Testis (tissue), 3 donors: Measurements from ENCODE around the gene RPL13A. TPM values are rescaled to one million over a fixed set of nuclear protein-coding genes. Genes with fewer than 3 reads are reported as not detected.

Experiments
- DNase-seq: peaks from one replicate; pipeline ENCODE4 v3.0.0-alpha.2; 2019
- H3K27ac ChIP-seq, 2 donors: fragments of 200-600 bp; sonication (generic); one replicate each; pipeline ENCODE4 v1.5.1; 2019
- H3K27me3 ChIP-seq: fragments of 200-600 bp; sonication (generic); one replicate; pipeline ENCODE4 v1.5.1; 2019
- H3K36me3 ChIP-seq: fragments of 200-600 bp; sonication (generic); one replicate; pipeline ENCODE4 v1.5.1; 2017; ENCODE audit warnings: low read depth; ENCODE audit errors: missing control alignments
- H3K4me1 ChIP-seq: fragments of 200-600 bp; sonication (generic); one replicate; pipeline ENCODE4 v1.5.1; 2019
- H3K4me3 ChIP-seq, 2 donors: fragments of 200-600 bp; sonication (generic); one replicate each; pipeline ENCODE4 v1.5.1; 2017 to 2019
- H3K9me3 ChIP-seq: fragments of 200-600 bp; sonication (generic); one replicate; pipeline ENCODE4 v1.5.1; 2017
- CTCF ChIP-seq, 3 experiments: fragments of 450-650 bp in 2 of 3; fragments of 200-600 bp in 1 of 3; sonication (generic) in 1 of 3; IDR thresholded peaks; one replicate each; pipeline ENCODE4 v1.5.1; 2016 to 2019; ENCODE audit warnings: antibody characterized with exemption in 3 of 3, mild to moderate bottlenecking in 2 of 3, moderate library complexity in 1 of 3
- POLR2A ChIP-seq: fragments of 450-650 bp; IDR thresholded peaks from one replicate; pipeline ENCODE4 v1.6.1; 2017; ENCODE audit warnings: antibody characterized with exemption, mild to moderate bottlenecking, moderate library complexity
- WGBS, 2 donors: methylation state at CpG; one replicate each; pipeline ENCODE4 v1.1.5; 2018; 5-methylcytosine and 5-hydroxymethylcytosine counted together
- intact Hi-C: fragments of 100-400 bp; cut with DNase I; formaldehyde crosslinking; loops from one replicate; pipeline ENCODE4 v1.15.1; 2023; ENCODE audit warnings: low total_unique reads
- polyA plus RNA-seq: library from polyadenylated mRNA; stranded (reverse); fragments of 350-450 nt; fragmentation: Illumina TruSeq; extraction: RNeasy Lipid Tissue Mini Kit (QIAGEN cat#74804); gene quantifications from one replicate; pipeline ENCODE4 v1.2.3, GENCODE V29; 2014; ENCODE audit warnings: low read depth, low replicate concordance; ENCODE audit not compliant: insufficient read depth
- total RNA-seq, 2 donors: library from RNA; depleted of rRNA; stranded (reverse); fragments of >200 nt; gene quantifications; one replicate each; pipeline ENCODE4 v1.2.3, GENCODE V29; 2016

RPL13A gene
- total and polyA plus RNA-seq, 3 donors from 2014 or later: 1,063 to 1,721 (median 1,193) TPM

GRCh38 chr19:49497047-49497788 is 9.8 kb downstream of the RPL13A start:
- Histone ChIP-seq H3K4me3 (peak overlapping the region; percentile 94), H3K9me3 (no peaks in the 10 kb centered on the region), H3K36me3 (no peaks in the 10 kb centered on the region), H3K4me1 (peaks cover 33% of the 10 kb centered on the region), H3K27me3 (no peaks in the 10 kb centered on the region), H3K27ac (peak overlapping the region; percentile 98)
- intact Hi-C loops: no loop called here
- TF ChIP-seq CTCF (IDR thresholded peaks at IDR 0.05) (no peak), POLR2A (no peak)
- peak; percentile 88 for DNase-seq
- WGBS, 2 donors: 14% methylated on average over 20 to 22 of the region's 22 CpGs

GRCh38 chr19:49497789-49498103 is 10.3 kb downstream of the RPL13A start:
- peaks cover 34% of the 10 kb centered on the region for H3K4me1 ChIP-seq
- DNase-seq: no peak
- TF ChIP-seq POLR2A (no peak), CTCF (IDR thresholded peaks at IDR 0.05) (no peak)
- H3K4me3 ChIP-seq: no peak overlapping the region
- H3K27ac ChIP-seq: peak overlapping the region; percentile 98
- H3K9me3 ChIP-seq: no peaks in the 10 kb centered on the region
- WGBS, 2 donors: 89 to 93% methylated on average over 6 to 12 of the region's 12 CpGs
- H3K27me3 ChIP-seq: no peaks in the 10 kb centered on the region
- intact Hi-C loops: no loop called here
- H3K36me3 ChIP-seq: no peaks in the 10 kb centered on the region

- intact Hi-C loops: no loop called here
- no peak for TF ChIP-seq POLR2A
- TF ChIP-seq CTCF (IDR thresholded peaks at IDR 0.05): no peak
- Histone ChIP-seq H3K27me3 (no peaks in the 10 kb centered on the region), H3K4me1 (peaks cover 42% of the 10 kb centered on the region), H3K9me3 (no peaks in the 10 kb centered on the region), H3K4me3 (no peak overlapping the region), H3K27ac (no peak overlapping the region), H3K36me3 (no peaks in the 10 kb centered on the region)
- no peak for DNase-seq
- WGBS, 2 donors: 80 to 86% methylated on average over 7 of the region's 7 CpGs
Observed at GRCh38 chr19:49498475-49498874, 11.1 kb downstream of the RPL13A start.

GRCh38 chr19:49499030-49499670 is 11.7 kb downstream of the RPL13A start:
- H3K9me3 ChIP-seq: no peaks in the 10 kb centered on the region
- peak overlapping the region; percentile 65 to 73 for H3K27ac ChIP-seq
- H3K27me3 ChIP-seq: no peaks in the 10 kb centered on the region
- intact Hi-C loops: no loop called here
- peaks cover 42% of the 10 kb centered on the region for H3K4me1 ChIP-seq
- no peaks in the 10 kb centered on the region for H3K36me3 ChIP-seq
- no peak for TF ChIP-seq POLR2A
- TF ChIP-seq CTCF (IDR thresholded peaks at IDR 0.05): no peak
- WGBS, 2 donors: 45 to 58% methylated on average over 16 to 19 of the region's 19 CpGs
- no peak overlapping the region for H3K4me3 ChIP-seq
- peak; percentile 64 for DNase-seq
